A673 (cell line): Measurements from ENCODE around the gene CUL2.

Source experiments
- EZH2 ChIP-seq: fragments of 200-600 bp; sonication (generic); IDR thresholded peaks from 2 replicates; pipeline ENCODE4 v1.6.1; 2017; ENCODE audit warnings: borderline replicate concordance, low read depth, mild to moderate bottlenecking, mixed read lengths, antibody characterized with exemption, low read length; ENCODE audit not compliant: poor library complexity, severe bottlenecking
- TF ChIP-seq, protein P1 (sequence below): fragments of 300-800, 200-600 bp; sonication (generic); conservative IDR thresholded peaks from 2 replicates; pipeline ENCODE4 v1.5.1; 2017; ENCODE audit warnings: low read depth, mild to moderate bottlenecking, antibody characterized with exemption, low read length, moderate library complexity, mixed read lengths

DNA sequence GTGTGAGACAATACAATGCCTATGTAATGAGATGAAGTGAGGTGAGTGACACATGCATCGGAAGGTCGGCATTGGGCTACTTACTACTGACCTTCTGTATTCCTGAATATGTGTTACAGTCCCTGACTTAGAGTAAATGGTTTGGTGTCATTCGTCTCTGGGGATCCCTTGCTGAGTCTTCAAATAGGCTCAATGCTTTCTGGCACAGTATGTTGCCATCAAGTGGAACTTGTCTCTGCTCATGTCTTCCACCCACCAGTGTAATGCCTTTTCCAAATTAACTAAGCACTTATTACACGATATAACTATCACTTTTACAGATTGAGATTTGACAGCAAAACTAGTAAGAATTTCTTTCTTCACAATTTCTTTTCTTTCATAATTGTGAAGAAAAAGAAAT, 10.9 kb downstream of the CUL2 start:
- TF ChIP-seq, protein P1, sequence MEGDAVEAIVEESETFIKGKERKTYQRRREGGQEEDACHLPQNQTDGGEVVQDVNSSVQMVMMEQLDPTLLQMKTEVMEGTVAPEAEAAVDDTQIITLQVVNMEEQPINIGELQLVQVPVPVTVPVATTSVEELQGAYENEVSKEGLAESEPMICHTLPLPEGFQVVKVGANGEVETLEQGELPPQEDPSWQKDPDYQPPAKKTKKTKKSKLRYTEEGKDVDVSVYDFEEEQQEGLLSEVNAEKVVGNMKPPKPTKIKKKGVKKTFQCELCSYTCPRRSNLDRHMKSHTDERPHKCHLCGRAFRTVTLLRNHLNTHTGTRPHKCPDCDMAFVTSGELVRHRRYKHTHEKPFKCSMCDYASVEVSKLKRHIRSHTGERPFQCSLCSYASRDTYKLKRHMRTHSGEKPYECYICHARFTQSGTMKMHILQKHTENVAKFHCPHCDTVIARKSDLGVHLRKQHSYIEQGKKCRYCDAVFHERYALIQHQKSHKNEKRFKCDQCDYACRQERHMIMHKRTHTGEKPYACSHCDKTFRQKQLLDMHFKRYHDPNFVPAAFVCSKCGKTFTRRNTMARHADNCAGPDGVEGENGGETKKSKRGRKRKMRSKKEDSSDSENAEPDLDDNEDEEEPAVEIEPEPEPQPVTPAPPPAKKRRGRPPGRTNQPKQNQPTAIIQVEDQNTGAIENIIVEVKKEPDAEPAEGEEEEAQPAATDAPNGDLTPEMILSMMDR = no peak
- no peak for TF ChIP-seq EZH2
